ENCODE results near the gene C14orf93. TPM values are rescaled to one million over a fixed set of nuclear protein-coding genes. Genes with fewer than 3 reads are reported as not detected.
A peak's percentile ranks its signal among the peaks of the same experiment; 100 is the strongest.
"Not testable (repeated sequence)": the region's sequence is repeated elsewhere in the genome, so short reads cannot be mapped to it uniquely, and the experiment has no call there.

C14orf93 gene
- total and polyA plus RNA-seq, 4 donors: 3.8 to 13.4 (median 9.8) TPM

- H3K4me3 ChIP-seq (ENCODE audit: low read depth, low read length): no peak overlapping the region
- H3K27ac ChIP-seq (ENCODE audit: low read depth, low read length): no peak overlapping the region
- WGBS (ENCODE audit: insufficient coverage): 53% methylated on average over 6 of the region's 7 CpGs
- peak in 1 of 6 donors; percentile 57 for DNase-seq (ENCODE audit: low read depth in 4 of 6, low spot score in 6 of 6)
- H3K4me1 ChIP-seq (ENCODE audit: control insufficient read depth, insufficient read depth, low read length): peaks cover 16% of the 10 kb centered on the region
- no peaks in the 10 kb centered on the region for H3K9me3 ChIP-seq (ENCODE audit: control insufficient read depth, insufficient read depth, low read length)
- H3K36me3 ChIP-seq (ENCODE audit: control insufficient read depth, insufficient read depth, low read length): peaks cover 14% of the 10 kb centered on the region
- no peaks in the 10 kb centered on the region for H3K27me3 ChIP-seq (ENCODE audit: control insufficient read depth, insufficient read depth, low read length)
These were observed 12.0 kb upstream of the C14orf93 start for GRCh38 chr14:23021889-23022442.

DNA sequence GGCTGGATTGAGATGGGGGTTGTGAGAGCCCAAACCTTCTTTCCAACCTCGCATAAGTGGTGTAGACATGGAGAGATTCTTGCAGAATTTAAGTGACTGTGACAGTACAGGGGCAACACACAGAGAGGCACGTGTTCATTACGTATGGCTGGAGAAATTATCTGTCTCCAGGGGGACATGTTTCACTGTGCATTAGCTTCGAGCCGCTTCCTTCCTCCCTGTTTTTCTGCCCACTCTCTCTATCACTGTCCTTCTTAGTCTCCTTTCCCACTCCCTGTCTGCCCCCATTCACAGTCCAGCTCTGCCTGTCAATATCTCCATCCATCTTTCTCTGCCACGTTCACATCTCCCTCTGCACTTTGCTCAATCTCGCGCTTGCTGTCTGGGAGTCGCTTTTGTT, 11.5 kb upstream of the C14orf93 start:
- no peak overlapping the region for H3K27ac ChIP-seq (ENCODE audit: low read depth, low read length)
- H3K4me3 ChIP-seq (ENCODE audit: low read depth, low read length): no peak overlapping the region
- peaks cover 16% of the 10 kb centered on the region for H3K4me1 ChIP-seq (ENCODE audit: control insufficient read depth, insufficient read depth, low read length)
- no peaks in the 10 kb centered on the region for H3K27me3 ChIP-seq (ENCODE audit: control insufficient read depth, insufficient read depth, low read length)
- peak in 1 of 6 donors; percentile 95 for DNase-seq (ENCODE audit: low read depth in 4 of 6, low spot score in 6 of 6)
- H3K36me3 ChIP-seq (ENCODE audit: control insufficient read depth, insufficient read depth, low read length): peaks cover 12% of the 10 kb centered on the region
- WGBS (ENCODE audit: insufficient coverage): 24% methylated on average over 6 of the region's 9 CpGs
- H3K9me3 ChIP-seq (ENCODE audit: control insufficient read depth, insufficient read depth, low read length): no peaks in the 10 kb centered on the region

- 100% methylated on average over 1 of the region's 7 CpGs for WGBS (ENCODE audit: insufficient coverage)
- Histone ChIP-seq H3K27ac (ENCODE audit: low read depth, low read length) (no peak overlapping the region), H3K27me3 (ENCODE audit: control insufficient read depth, insufficient read depth, low read length) (no peaks in the 10 kb centered on the region), H3K9me3 (ENCODE audit: control insufficient read depth, insufficient read depth, low read length) (no peaks in the 10 kb centered on the region), H3K4me3 (ENCODE audit: low read depth, low read length) (no peak overlapping the region), H3K4me1 (ENCODE audit: control insufficient read depth, insufficient read depth, low read length) (peaks cover 11% of the 10 kb centered on the region), H3K36me3 (ENCODE audit: control insufficient read depth, insufficient read depth, low read length) (peaks cover 3% of the 10 kb centered on the region)
- peak in 1 of 6 donors; percentile 86 for DNase-seq (ENCODE audit: low read depth in 4 of 6, low spot score in 6 of 6)
These were observed 10.5 kb upstream of the C14orf93 start for GRCh38 chr14:23020143-23021128.

- peaks cover 3% of the 10 kb centered on the region for H3K4me1 ChIP-seq (ENCODE audit: control insufficient read depth, insufficient read depth, low read length)
- H3K27me3 ChIP-seq (ENCODE audit: control insufficient read depth, insufficient read depth, low read length): no peaks in the 10 kb centered on the region
- H3K4me3 ChIP-seq (ENCODE audit: low read depth, low read length): no peak overlapping the region
- H3K36me3 ChIP-seq (ENCODE audit: control insufficient read depth, insufficient read depth, low read length): no peaks in the 10 kb centered on the region
- no peak overlapping the region for H3K27ac ChIP-seq (ENCODE audit: low read depth, low read length)
- H3K9me3 ChIP-seq (ENCODE audit: control insufficient read depth, insufficient read depth, low read length): no peaks in the 10 kb centered on the region
- no peak for DNase-seq (ENCODE audit: low read depth in 4 of 6, low spot score in 6 of 6)
These were observed 8.2 kb upstream of the C14orf93 start for GRCh38 chr14:23018107-23018506.

- H3K27ac ChIP-seq (ENCODE audit: low read depth, low read length): no peak overlapping the region
- H3K4me3 ChIP-seq (ENCODE audit: low read depth, low read length): no peak overlapping the region
- peaks cover under 1% of the 10 kb centered on the region for H3K4me1 ChIP-seq (ENCODE audit: control insufficient read depth, insufficient read depth, low read length)
- no peak for DNase-seq (ENCODE audit: low read depth in 4 of 6, low spot score in 6 of 6)
- H3K27me3 ChIP-seq (ENCODE audit: control insufficient read depth, insufficient read depth, low read length): no peaks in the 10 kb centered on the region
- 87% methylated on average over 5 of the region's 5 CpGs for WGBS (ENCODE audit: insufficient coverage)
- H3K9me3 ChIP-seq (ENCODE audit: control insufficient read depth, insufficient read depth, low read length): no peaks in the 10 kb centered on the region
- H3K36me3 ChIP-seq (ENCODE audit: control insufficient read depth, insufficient read depth, low read length): no peaks in the 10 kb centered on the region
These were observed 7.1 kb upstream of the C14orf93 start for GRCh38 chr14:23017091-23017490.

GRCh38 chr14:23015618-23016017, 5.7 kb upstream of the C14orf93 start:
- H3K27me3 ChIP-seq (ENCODE audit: control insufficient read depth, insufficient read depth, low read length): no peaks in the 10 kb centered on the region
- H3K27ac ChIP-seq (ENCODE audit: low read depth, low read length): no peak overlapping the region
- no peaks in the 10 kb centered on the region for H3K36me3 ChIP-seq (ENCODE audit: control insufficient read depth, insufficient read depth, low read length)
- no peaks in the 10 kb centered on the region for H3K9me3 ChIP-seq (ENCODE audit: control insufficient read depth, insufficient read depth, low read length)
- peak in 1 of 6 donors; percentile 55 for DNase-seq (ENCODE audit: low read depth in 4 of 6, low spot score in 6 of 6)
- no peak overlapping the region for H3K4me3 ChIP-seq (ENCODE audit: low read depth, low read length)
- 48% methylated on average over 3 of the region's 4 CpGs for WGBS (ENCODE audit: insufficient coverage)
- no peaks in the 10 kb centered on the region for H3K4me1 ChIP-seq (ENCODE audit: control insufficient read depth, insufficient read depth, low read length)

GRCh38 chr14:23013749-23014054, 3.8 kb upstream of the C14orf93 start:
- H3K27me3 ChIP-seq (ENCODE audit: control insufficient read depth, insufficient read depth, low read length); H3K4me1 ChIP-seq (ENCODE audit: control insufficient read depth, insufficient read depth, low read length); H3K27ac ChIP-seq (ENCODE audit: low read depth, low read length); DNase-seq (ENCODE audit: low read depth in 4 of 6, low spot score in 6 of 6); H3K36me3 ChIP-seq (ENCODE audit: control insufficient read depth, insufficient read depth, low read length); H3K9me3 ChIP-seq (ENCODE audit: control insufficient read depth, insufficient read depth, low read length); H3K4me3 ChIP-seq (ENCODE audit: low read depth, low read length): not testable (repeated sequence)
- whole genome bisulfite sequencing (ENCODE audit: insufficient coverage): no CpG with 5 or more reads among the region's 5 CpGs

- Histone ChIP-seq H3K9me3 (ENCODE audit: control insufficient read depth, insufficient read depth, low read length) (no peaks in the 10 kb centered on the region), H3K27me3 (ENCODE audit: control insufficient read depth, insufficient read depth, low read length) (no peaks in the 10 kb centered on the region), H3K4me1 (ENCODE audit: control insufficient read depth, insufficient read depth, low read length) (no peaks in the 10 kb centered on the region), H3K36me3 (ENCODE audit: control insufficient read depth, insufficient read depth, low read length) (no peaks in the 10 kb centered on the region), H3K4me3 (ENCODE audit: low read depth, low read length) (no peak overlapping the region), H3K27ac (ENCODE audit: low read depth, low read length) (no peak overlapping the region)
- no peak for DNase-seq (ENCODE audit: low read depth in 4 of 6, low spot score in 6 of 6)
- 87% methylated on average over 3 of the region's 6 CpGs for WGBS (ENCODE audit: insufficient coverage)
These were observed 3.3 kb upstream of the C14orf93 start for GRCh38 chr14:23013054-23013748.

DNA sequence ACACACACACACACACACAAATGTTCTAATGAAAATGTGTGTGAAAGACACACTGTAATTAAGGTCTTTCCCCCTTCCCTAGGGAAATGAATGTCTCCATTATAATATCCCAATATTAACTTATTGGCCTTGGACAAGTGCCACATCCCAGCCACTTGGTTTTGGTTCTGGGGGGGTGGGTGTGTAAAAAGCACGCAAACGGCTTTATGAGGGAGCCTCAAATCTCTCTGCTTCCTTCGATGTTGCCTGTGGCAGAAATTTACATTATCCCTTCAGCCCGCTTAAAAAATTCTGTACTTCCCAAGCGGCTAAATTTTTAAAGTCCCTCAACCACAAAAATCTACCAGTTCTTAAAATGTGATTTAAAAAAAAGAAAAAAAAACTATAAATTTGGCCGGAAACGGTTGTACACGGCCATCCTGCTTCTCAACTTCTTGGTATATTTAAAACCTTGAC, 432 bp downstream of the C14orf93 start:
- Histone ChIP-seq H3K4me1 (ENCODE audit: control insufficient read depth, insufficient read depth, low read length) (peaks cover 13% of the 10 kb centered on the region), H3K4me3 (ENCODE audit: low read depth, low read length) (peak overlapping the region; percentile 57), H3K27me3 (ENCODE audit: control insufficient read depth, insufficient read depth, low read length) (no peaks in the 10 kb centered on the region), H3K36me3 (ENCODE audit: control insufficient read depth, insufficient read depth, low read length) (no peaks in the 10 kb centered on the region), H3K27ac (ENCODE audit: low read depth, low read length) (peak overlapping the region; percentile 72), H3K9me3 (ENCODE audit: control insufficient read depth, insufficient read depth, low read length) (no peaks in the 10 kb centered on the region)
- no peak for DNase-seq (ENCODE audit: low read depth in 4 of 6, low spot score in 6 of 6)
- no CpG with 5 or more reads among the region's 8 CpGs for WGBS (ENCODE audit: insufficient coverage)

Data from spinal cord (tissue), 10 donors.